HuH-7 (cell line): ENCODE results near the gene HK2.
"Not testable (repeated sequence)": the region's sequence is repeated elsewhere in the genome, so short reads cannot be mapped to it uniquely, and the experiment has no call there.

Source experiments
- DNase-seq: peaks from one replicate; pipeline ENCODE4 v3.0.0; 2011; ENCODE audit warnings: low spot score

HK2 gene

DNA sequence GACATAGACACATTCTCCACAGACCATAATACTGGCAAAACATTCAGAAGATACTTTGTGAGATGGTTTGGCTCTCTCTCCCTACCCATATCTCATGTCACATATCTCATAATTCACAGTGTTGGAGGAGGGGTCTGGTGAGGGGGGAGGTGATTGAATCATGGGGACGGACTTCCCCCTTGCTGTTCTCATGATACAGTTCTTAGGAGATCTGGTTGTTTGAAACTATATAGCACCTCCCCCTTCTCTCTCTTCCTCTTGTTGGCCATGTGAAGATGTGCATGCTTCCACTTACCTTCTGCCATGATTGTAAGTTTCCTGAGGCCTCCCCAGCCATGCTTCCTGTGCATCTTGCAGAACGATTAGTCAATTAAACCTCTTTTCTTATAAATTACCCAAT is 61.1 kb downstream of the HK2 start:
- DNase-seq, result no peak

GRCh38 chr2:74896232-74896631 is 62.3 kb downstream of the HK2 start:
- DNase-seq, result no peak

DNA sequence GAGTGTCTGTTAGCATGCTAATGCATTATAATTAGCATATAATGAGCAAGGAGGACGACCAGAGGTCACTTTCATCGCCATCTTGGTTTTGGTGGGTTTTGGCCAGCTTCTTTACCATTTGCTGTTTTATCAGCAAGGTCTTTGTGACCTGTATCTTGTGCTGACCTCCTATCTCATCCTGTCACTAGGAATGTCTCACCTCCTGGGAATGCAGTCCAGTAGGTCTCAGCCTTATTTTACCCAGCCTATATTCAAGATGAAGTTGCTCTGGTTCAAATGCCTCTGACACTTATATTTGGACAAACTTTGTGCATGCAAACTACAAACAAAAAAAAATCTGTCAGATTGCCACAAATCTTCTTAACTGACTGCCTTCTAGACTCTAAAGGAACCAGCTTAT is 66.3 kb downstream of the HK2 start:
- DNase-seq, result not testable (repeated sequence)

- no peak for DNase-seq
These were observed 68.4 kb downstream of the HK2 start for GRCh38 chr2:74902281-74902860.

DNA sequence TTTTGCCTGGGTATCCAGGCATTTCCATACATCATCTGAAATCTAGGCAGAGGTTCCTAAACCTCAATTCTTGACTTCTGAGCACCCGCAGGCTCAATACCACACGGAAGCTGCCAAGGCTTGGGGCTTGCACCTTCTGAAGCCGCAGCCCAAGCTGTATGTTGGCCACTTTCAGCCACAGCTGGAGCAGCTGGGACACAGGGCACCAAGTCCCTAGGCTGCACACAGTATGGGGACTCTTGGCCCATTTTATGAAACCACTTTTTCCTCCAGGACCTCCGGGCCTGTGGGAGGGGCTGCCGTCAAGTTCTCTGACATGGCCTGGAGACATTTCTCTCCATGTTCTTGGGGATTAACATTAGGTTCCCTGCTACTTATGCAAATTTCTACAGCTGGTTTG is 72.5 kb downstream of the HK2 start:
- DNase-seq, result no peak

DNA sequence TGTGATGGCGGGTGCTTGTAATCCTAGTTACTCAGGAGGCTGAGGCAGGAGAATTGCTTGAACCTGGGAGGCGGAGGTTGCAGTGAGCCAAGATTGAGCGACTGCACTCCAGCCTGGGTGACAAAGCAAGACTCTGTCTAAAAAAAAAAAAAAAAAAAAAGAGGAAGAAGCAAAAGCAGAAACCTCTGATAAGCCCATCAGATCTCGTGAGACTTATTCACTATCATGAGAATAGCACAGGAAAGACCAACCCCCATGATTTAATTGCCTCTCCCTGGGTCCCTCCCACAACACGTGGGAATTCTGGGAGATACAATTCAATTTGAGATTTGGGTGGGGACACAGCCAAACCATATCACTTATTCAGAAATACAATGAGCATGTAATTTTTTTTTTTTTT is 73.6 kb downstream of the HK2 start:
- not testable (repeated sequence) for DNase-seq

DNA sequence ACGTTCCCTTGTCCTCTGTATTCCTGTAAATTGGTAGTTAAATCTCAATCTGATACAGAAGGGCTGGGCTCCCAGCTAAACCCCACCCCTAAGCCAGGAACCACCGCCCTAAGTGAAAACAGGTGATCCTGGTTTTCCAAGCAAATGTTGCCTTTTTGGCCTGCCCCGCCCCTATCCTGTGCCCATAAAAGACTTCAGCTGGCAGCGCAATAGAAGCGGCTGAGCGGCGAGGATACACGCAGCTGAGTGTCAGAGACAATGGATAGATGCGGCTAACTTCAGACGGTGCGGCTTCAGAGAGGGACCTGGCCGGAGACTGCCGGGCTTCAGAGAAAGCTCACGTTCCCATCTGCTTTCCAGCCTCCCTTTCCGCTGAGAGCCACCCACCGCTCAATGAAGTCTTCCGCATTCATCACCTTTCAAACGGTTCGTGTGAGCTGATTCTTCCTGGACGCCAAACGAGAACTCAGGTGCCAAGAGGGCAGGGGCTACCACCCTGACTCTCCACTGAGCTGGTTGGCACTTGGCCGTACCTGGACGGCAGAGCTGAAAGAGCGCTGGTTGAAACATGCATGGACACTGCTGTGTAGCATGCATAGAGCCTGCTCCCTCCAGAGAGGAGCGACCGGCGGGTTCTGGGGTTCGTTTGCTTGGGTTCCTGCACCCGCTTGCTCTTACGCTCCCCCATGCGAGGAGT is 75.0 kb downstream of the HK2 start:
- DNase-seq, result no peak

GRCh38 chr2:74910245-74910644 is 76.3 kb downstream of the HK2 start:
- no peak for DNase-seq

GRCh38 chr2:74911061-74911460 is 77.1 kb downstream of the HK2 start:
- no peak for DNase-seq

GRCh38 chr2:74915743-74916142 is 81.8 kb downstream of the HK2 start:
- DNase-seq, result no peak

GRCh38 chr2:74916394-74916793 is 82.5 kb downstream of the HK2 start:
- DNase-seq, result no peak

DNA sequence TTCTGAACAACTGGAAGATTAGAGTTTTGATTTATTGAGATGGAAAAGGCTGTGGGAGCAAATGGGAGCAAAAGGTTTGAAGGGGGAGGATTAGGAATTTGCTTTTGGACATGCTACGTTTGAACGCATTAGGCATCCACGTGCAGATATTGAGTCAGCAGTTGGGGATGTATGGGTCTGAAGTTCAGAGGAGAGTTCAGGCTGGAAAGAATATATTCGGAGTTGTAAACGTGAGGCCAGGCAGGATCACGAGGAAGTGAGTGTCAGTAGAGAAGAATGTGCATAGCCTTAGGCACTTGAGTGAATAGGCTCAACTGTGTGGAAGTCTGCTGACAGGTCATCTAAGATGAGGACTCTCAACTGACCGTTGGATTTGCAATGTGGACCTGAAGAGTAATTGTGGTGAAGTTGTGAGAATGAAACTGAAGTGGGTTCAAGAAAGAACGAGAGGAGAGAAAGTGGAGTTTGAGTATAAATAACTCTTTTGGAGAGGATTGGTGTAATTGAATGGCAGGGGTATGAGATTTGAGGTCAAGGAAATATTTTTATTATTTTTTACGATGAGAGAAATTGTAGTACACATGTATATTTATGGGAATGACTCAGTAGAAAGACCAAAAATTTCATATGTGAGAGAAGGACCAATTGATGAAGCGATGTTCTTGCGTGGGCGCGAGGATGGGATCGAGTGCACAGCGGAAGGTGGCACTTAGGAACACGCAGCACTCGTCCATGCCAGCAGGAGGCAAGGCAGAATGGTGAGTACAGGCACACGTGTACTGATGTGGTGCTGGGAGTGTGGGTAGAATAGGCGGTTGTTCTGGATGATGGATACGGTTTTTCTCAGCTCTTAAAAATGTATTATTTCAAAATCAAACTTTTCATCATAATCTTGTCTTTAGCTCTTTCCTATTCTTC is 84.0 kb downstream of the HK2 start:
- no peak for DNase-seq

GRCh38 chr2:74919827-74920226 is 85.9 kb downstream of the HK2 start:
- peak; percentile 63 for DNase-seq

GRCh38 chr2:74921236-74921736 is 87.4 kb downstream of the HK2 start:
- DNase-seq, result no peak

DNA sequence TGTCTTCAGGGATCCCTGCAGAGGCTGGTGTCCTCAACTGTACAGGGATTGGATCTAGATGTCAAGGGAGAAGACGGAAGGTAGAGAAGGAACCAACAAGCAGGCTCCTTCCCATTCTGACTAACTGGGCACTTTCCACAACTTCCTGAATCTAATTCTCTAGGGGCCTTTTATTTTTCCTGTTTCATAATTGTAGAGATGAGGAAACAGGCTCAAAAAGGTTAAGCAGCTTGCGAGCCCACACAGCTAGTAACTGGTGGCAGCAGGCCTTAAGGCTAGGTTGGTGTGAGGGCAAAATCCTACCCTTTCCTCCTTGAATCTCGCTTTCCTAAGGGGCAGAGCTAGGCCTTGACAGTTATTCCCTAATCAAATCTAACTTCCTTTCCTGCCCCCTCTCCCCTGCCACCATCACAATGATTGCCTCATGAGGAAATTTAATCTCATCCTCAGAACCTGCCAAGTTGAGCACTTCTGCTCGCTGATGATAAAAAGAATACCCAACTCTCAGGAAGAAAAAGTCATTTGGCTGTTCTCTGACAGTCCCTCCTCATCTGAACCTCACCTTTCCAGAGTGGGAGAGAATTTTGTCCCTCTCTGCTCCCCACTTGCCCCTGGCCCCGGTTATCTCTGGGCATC is 88.8 kb downstream of the HK2 start:
- DNase-seq, result no peak

DNA sequence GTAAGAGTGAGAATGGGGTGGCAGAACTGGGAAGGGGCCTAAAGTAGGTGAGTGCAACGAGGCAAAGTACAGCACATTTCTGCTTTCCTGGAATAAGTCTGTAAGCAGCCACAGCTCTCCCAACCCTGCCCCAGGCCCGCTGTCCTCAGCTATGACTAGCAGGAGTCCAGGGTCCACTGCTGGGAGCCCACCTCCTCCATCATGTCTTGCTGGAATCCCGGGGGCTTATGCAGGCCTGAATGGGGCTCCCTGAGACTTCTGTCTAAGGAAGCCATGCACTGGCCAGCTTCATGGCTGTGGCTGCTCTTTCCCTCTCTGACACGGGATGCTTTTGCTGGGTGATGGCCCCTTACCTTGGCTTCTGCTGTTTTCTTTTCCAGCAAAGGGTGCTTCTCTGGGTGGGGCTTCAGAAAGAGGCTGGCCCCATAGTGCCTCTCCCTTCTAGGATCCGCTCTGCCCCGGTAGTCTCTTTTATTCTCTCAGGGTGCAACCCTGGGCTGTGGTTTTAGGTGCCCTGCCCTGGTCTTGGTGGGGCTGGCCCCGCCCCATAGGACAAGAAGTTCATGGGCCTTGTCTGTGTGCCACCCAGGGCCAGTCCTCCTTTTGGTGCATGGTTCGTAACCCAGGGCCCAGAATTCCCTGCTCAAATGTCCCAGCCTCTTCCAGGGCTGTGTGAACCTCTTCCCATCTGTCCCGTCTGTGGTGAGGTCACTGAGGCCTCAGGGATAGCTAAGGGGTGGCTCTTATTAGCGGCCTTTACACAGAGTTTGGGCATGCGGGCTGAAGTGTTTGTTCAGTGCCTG is 90.7 kb downstream of the HK2 start:
- DNase-seq, result no peak

DNA sequence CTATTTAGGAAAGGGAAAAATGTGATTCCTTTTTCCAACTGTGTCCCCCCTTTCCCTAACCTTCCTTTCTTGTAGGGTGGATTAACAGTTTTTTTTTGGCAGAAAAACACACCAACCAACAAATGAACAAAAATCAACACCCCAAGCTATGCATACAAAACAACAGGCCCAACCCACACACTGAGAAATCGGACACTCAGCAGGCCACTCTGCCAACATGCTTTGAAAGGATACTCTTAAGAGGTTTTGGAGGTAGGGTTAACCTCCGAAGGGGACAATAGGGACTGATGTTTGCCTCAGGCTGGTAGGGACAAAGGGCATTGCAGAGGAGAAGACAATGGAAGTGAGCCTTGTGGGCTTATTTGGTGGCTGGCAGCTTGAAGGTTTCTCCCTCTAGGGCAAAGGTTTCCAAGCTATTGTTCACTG is 91.4 kb downstream of the HK2 start:
- no peak for DNase-seq

DNA sequence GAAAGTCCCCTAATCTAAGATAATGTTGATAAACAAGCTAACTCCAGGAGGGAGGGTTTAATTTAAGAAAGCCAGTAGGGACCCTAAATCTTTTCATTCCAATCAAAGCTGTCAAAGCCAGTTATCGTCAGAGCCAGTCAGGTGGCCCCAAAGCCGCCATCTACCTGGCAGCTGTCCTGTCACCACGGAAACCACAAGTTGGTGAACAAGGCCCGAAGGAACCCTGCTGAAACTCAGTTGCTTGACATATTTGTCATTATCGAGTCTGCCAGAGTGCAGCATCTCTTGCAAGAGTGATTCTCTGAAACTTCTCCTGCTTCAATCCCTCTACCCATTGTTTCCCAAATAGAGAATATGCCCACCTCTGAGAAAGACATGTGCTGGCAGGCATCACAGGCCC is 93.7 kb downstream of the HK2 start:
- no peak for DNase-seq

DNA sequence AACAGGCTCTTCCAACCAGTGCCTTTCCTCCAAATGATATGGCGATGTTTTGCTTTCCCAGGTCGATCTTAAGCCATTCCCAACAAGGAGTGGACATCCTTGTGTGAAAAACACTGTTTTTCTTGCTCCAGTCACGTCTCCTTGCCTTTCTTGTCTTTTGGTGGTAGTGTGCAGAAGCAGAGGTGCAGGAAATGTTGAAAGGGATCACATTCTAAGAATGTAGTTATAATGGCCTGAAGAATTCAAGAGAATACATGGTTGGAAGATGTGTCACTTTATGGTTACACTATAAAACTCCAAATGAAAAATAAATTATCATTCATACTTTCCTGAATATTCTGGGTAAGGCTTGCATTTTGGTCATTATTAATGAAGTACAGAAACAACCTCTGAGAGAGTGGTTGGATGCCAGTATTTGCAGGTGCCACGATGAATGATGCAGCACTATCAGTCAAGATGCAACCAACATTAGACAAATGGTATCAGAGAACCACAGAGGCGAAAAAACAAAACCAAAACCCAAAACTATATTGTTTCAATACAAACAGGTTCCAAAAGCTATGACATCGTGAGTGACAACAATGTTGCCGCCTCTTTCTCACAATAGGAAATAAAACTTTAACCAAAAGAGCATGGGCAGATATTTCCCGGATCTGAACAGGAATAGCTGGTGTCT is 97.0 kb downstream of the HK2 start:
- DNase-seq, result no peak

DNA sequence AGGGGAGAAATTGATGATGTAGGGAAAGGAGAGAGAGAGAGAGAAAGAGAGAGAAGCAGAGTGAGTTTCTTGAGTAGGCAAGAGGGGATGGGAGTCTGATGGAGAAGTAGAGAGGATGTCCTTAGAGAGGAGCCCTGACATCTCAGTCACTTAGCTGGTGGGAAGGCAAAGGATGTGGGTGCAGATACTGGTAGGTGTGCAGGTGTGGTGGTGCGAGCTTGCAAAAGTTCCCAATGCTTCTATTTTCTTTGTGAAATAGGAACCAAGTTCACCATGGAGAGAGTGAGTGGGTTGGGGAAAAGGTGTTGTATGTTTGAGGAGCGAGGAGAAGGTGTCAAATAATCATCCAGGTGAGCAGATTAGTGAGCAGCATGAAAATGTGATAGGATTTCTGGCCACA is 98.0 kb downstream of the HK2 start:
- DNase-seq, result no peak

DNA sequence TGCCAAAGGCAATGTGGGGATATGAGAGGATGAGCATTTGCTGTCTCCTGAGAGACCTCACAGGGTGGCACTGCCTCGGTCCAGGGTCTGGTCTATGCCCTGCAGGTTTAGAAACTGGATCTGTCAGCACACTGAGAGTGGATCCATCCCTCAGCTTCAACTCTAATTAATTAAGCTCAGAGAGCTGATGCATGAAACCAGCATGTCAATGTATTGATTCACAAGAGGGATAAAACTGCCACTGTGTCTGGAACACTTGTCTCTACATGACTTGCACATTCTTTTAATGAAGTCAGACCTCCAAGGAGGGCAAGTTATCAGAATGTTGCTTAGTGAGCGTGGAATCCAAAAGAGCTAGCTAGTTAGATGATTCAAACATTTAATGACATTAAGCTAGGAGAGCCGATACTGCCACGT is 102.1 kb downstream of the HK2 start:
- no peak for DNase-seq
